CD4-positive, alpha-beta T cell treated with Interleukin-15 for 1 hour (primary cell): Measurements from ENCODE around the gene SRSF1.
"Not testable (repeated sequence)": the region's sequence is repeated elsewhere in the genome, so short reads cannot be mapped to it uniquely, and the experiment has no call there.

Source experiments
- DNase-seq: peaks from one replicate; pipeline ENCODE4 v3.0.0-alpha.2; 2020

SRSF1 gene

DNA sequence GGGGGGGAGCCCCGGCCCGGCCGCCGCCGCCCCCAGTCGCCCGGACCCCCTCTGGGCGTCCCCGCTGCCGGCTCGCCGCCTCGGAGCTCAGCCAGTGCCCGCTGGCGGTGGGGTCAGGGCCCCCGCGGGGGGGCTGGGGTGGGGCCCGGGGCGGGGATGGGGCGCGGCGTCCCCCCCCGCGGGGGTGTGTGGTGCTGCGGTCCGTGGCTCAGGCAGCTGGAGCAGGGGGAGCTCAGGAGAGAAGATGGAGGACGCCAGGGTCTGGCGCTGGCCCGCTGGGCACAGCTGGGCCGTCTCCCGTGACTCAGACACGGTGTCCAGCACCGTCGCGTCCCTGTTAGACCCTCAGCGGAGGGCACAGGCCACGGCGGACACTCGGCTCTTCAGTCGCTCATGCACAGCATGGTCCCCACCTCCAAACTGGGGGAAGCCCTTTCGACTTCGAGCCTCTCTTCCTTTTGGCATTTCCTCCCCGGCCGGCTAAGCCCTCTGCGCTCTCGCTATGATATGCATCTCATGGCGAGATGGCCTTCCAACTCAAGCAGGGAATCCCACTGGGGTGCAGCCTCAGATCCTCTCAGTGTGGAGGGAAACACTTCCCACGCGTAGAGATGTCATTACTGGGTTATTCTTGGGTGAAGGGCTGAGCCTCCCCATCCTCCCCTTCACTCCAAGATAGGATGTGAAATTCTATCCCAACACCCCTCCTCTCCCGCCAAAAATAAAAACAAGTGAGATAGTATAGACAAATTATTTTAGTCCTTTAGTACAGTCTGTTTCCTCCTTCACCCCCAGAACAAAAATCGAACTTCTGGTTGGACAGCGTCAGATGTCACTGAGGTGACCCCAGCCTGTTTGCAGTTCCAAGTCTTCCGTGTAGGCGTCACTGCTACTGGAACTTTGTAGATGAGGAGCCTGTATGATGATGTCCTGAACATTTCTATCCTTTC lies 18.5 kb downstream of the SRSF1 start:
- DNase-seq: peak; percentile 70

DNA sequence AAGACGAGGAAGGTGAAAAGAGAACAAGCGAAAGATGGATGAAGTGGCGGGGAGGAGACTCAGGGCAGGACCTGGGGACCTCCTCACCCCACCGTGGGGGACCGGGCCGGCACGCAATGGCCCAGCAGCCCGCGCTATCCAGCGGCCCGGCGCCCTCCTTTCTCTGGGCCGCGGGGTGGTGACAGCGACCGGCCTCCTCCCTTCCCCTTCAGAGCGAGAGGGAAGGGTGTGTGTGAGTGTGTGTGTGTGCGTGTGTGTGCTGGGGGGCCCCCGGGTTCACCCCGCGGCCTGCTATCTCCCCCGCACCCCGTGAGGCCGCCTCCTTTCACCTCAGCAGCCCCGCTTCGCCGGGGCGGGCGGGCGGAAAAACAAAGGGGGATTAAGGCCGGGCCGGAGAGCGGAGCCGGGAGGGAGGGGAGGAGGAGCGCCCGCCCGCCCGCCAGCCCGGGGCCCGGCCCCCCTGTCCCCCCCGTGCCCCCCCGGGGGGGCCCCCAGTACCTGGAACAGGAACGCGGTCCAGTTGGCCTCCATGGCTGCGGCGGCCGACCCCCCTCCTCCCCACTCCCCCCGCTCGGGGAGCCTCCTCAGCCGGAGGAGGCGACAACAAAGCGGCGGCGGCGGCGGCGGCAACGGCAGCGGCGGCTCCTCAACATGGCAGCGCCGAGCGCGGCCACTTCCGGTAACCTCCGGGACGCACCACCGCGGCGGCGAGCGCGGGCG lies 19.3 kb downstream of the SRSF1 start, which contains the start of gene VEZF1:
TSS of gene VEZF1 (minus strand) at position 674 of the 720 bp plus-strand sequence. CDS start at position 531, 143 bp downstream.
- DNase-seq: peak; percentile 78

DNA sequence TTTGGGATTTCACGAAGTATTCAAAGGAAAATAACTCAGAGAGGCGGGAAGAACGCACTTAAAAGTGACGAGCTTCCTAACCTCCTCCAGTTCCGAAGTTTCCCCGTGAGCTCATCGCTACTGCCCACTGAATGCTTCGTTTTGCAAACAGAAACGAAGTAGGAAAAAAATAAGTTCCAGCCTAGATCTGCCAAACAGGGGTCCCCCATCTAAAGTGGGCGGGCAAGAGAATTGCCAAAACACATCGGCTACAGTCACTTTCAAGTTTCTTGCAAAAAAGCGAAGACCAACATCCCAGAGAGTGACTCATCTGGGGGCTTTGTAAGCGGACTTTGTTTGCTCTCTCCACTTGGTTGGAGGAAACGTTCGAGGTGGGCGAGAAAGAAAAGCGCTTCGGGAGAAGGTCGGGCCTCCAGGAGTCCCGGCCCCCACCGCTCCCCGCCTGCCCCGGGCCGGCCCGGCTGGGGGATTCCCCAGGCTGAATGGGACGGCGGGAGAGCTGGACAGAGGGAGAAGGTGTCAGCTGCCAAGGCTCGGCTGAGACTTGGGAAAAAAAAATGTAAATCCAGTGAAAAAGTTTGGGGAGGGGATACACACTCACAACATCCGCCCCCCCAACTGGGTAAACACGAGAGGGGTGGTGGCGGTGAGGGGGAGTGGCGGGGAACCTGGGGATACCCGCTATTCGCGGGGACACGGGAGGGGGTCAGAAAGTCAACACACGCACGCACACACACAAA lies 20.0 kb downstream of the SRSF1 start:
- DNase-seq: peak; percentile 41

DNA sequence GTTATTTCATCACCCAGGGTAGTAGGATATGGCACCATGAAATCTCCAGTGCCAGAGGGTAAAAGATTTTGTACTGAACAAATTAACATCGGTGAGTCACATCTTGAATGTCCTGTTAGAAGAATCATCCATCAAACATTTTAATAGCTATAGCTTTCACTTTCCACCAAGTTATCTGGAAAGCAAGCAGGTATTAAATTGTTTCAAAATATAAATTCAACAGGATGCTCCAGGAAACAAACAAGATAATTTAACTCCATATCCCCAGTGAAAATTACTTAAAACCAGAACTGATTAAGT lies 21.4 kb downstream of the SRSF1 start:
- DNase-seq: no peak

DNA sequence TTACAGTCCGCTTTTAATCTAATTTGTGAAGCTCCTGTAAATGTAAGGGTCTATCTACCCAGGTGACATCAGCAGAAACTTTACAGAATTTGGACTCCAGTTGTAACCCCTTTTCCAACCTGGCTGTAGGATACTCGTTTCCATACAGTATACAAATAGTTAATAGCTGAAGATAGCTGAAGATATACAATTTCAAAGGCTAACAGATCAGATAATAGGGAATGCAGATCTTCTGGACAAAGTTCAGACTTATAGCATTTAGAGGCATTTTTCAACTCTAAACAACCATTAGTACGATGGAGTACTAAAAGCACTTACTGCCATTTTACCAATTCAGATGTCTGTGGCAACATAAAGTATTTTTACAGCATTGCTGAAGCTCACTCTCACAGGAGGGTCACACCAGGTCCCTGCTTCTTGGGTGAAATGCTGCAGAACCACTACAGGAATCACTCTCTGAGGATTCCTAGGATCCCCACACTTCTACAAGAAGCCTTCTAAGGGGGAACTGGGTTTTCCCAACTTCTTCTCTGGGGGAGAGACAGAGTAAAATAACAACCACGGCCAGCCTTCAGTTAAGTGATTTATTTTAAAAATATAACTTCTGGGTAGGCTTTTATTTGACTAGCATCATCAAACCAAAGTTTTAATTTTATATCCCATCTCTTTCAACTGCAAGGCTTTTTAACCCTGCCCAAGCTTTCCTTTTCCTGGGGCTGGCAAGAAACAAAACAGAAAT lies 21.9 kb downstream of the SRSF1 start:
- no peak for DNase-seq

DNA sequence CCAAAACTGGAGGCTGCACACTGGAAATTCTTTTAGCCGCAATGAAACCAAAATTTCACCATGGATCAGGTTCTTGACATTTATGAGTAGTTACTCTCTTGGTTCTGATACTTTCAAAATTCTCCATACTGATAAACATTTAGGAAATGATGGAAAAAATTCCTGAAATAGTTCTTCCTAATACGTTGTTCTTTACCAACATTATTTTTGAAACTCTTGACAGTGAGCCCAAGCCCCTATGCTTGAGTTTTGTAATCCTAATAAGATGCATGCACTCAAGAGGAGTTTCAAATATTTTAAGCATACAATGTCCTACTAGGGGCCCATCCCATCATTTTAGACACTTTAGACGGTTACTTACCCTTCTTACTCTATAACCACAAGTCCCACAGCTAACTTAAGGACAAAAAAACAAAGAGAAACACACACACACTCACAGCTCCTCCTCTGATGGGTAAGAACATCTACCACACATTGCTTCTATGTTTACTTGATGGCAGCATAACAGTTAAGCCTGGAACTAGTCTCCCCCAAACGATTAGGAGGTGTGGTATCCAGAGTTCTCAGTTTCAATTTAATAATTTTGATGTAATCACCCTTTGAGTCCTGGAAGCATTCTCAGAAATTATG lies 22.7 kb downstream of the SRSF1 start:
- DNase-seq: no peak

DNA sequence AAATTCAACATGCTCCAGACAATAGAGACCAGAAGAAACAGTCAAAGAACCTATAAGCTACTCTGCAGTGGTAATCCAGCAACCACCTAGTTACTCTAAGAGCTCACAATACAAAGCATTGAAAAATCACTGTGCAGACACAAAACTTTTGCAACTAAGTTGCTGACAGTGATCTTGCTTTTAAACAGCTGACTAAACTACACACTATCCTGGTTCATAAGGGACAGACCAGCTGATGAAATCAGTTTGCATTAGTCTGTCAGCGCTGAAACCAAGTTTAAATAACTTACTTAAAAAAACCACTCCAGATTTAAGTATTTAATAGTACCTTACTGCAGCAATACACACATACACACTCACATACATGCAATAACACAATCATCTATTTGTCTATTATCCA lies 23.6 kb downstream of the SRSF1 start:
- DNase-seq: no peak

DNA sequence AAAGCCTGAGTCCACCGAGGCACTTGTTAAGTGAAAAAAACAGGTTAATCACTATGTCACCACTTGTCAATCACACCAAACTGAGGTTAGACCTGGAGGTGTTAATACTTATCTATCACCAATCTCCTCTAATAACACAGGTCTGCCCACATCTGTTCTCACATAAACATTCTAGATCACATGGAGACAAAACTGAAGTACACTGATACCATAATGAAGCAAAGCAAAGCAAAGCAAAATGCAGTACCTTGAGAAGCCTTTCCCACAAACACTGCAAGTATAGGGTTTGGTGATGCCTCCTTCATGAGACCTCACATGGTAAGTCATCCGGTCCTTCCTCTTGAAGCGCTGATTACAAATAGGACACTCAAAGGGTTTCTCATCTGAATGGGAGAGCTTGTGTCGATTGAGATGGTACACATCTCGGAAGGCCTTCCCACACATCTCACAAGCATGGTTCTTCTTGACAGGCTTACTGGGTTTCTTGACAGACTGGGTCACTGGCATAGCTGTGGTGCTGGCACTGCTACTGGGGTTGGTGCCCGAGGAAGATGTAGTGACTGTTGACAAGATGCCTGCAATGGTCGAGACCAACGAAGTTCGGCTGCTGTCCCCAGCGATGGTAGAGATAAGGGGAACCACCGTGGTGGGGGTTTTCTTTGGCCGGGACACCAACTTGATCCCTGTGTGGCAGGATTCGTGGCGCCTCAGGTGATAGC lies 24.4 kb downstream of the SRSF1 start:
- DNase-seq: no peak

DNA sequence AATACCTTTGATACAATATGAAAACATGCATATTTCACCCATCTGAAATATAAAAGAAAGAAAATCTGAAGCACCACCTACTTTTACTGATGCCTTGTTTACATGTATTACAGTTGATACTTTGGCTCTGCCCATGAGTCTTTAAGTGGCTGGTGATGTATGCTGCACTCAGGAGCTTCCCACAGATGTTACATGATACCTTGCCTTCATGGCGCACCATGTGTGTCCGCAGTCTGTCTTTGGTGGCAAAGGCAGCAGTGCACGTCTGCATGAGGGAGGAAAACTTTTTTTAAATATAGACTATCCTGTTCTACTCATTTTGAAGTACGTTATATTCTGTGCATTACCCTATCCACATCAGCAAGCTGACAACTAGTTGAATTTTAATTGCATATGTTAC lies 26.5 kb downstream of the SRSF1 start:
- DNase-seq: no peak

DNA sequence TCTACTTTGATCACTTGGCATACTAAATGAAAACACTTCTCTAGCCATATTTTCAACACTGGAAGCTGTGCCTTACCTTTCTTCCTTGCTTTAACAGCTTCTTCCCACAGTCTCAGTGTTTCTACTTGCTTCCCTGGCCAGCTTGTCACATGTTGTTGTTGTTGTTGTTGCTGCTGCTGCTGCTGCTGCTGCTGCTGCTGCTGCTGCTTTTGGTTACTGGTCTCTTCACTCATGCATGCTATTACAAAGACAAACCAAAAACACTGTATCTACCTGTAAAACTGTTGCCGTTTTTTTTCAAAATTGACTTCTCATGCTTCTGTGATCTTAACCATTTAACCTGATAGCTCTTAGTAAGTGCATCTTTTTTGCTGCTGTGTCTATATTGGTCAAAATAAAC lies 28.0 kb downstream of the SRSF1 start:
- DNase-seq: no peak

DNA sequence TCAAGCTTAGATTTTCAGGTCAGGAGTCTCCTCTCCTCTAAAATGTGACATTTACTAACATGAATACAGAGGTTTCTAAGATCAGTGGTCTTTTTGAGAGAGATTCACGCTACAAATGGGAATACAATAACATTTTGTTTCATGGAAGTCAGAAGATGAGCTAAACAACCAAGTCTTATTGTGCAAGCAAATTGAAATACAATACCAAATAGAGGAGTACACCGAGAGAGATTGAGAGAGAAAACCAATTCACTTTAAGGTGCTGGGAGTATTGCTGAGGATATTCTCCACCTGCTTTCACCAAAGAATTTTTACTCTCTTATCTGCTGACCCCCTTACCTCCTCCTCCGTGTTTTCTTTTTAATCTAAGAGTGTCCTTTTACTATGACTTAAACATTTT lies 30.5 kb downstream of the SRSF1 start:
- no peak for DNase-seq

DNA sequence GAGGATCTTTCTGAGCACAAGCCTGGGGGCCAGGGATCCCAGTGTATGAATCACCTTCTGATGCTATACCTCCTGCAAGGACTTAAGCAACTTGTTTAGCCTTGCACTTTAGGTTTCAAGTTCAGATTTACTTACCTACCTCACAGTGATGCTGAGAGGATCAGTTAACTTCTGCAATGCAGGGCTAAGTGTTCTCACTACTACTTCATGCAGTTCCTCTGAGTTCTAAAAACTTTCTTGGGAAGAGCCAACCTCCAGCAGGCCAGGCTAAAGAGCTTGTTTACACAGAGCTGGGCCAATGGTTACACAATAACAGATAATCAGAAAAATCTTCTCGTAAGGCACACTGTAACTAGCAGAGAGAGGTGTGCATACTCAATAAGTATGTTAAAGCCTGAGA lies 32.0 kb downstream of the SRSF1 start:
- no peak for DNase-seq

DNA sequence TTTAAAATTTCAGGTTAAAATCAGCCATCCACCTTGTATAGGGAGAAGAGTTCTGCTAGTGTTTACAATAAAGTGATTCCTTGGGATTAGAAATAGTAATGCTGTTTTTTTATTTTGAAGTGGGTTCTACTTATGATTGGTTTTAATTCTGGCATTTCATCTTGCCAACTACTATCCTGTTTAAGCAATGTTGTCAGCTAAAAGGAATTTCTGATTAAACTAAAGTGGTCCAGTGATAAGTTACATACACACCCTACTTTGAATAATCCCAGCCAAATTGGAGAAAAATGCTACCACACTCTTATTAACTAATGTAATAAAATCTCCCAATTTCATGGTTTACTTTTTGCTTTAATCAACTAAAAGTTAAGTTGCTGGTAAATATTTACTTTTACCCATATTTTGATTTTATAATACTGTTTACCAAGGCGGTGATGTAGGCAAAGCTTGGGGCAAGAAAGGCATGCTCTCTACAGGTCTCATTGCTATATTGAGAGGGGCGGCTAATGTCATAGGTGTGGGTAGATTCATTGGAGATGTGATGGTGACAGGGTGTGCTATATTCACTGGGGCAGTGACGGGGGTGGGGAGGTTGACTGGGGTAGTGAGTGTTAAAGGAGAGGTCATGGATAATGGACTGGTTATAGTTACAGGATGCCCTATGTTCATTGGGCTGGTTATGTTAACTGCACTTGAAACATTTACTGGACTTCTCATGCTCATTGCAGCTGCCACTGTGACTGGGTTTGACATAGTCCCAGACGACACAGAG lies 32.8 kb downstream of the SRSF1 start:
- not testable (repeated sequence) for DNase-seq

DNA sequence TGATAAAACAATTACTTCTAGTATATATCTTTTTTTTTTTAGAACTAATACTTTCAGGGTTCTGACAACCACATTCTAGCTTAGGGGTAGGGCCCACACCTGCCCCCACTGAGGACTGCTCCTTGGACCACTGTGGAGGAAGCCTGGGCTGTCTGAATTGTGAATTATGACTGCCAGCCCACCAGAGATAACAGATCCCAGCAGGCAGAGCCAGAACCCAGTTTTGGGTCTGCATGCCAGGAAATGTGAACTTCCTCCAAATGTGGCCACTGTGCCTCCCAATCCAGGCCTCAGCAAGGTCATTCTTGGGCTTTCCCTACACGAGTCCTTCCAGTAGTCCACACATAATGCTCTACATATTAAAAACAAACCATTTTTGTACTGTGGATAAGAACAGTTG lies 34.9 kb downstream of the SRSF1 start:
- DNase-seq: no peak

DNA sequence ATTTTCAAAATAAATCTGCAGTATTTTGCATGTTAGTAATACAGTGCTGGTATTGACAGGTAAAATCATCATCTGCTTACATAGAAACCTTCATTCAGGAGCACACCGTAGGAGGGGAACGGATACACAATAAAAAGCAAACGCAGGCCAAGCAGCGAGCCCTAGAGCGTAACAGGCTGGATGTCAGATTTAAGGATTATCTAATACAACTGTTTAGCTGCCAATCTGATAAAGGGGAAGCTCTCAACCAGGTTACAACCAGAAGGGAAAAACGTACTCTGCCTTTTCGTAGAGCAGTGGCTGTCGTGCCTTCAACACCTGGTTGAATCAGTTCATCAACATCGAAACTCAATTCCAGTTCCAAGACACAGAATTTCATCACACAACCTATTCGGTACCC lies 35.5 kb downstream of the SRSF1 start:
- DNase-seq: no peak

DNA sequence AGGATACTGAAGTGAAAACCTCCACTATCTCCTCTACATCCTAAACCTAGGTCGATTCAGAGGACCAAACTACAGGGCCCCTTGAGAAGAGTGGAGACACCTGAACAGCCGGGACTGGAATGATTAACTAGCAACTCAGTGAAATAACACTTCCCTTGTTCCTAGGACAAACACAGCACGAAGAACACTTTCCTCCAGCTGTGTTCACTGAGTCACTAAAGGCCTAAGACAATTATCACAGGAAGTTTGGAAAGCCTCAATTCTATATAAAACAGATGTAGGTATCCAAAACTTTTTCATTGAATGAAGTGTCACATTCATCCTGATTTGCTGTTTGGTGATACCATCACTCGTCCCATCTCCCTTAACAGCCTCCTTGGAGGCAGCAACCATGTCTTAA lies 36.3 kb downstream of the SRSF1 start:
- DNase-seq: no peak

DNA sequence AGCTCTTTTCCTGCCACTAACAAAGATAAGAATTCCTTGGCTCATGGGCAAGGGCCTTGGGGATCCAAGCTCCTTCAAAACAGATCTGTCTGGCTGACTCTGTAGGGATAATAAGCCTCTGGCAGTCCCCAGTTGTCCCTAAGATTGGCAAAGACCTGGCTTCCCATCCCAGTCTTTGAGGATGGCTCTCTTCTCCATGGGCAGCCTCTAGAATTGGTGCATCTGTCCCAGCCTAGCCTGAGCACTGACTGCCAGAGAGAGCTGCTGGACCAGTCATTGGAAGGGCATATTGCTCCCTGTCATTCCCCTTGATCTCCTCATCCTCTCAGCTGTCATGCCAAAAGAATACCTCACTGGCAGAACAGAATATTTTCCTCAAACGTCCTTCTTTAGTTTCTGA lies 38.6 kb downstream of the SRSF1 start:
- DNase-seq: no peak

DNA sequence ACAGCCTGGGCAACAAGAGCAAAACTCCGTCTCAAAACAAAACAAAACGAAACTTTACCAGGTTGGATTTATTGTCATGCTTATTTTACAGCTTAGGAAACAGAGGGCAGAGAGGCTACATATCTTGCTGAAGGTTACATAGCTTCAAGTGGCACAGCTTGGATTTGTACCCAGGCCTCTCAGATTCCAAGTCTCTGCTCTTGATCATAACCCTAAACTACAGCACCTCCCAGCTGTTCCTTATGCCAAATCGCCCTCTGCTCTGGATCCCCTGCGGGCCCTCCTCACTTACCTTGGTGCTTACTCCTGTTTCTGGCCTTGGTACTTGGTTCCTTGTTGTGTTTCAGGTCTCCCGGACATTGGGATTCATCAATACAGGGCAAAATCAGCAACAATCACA lies 40.2 kb downstream of the SRSF1 start:
- no peak for DNase-seq

DNA sequence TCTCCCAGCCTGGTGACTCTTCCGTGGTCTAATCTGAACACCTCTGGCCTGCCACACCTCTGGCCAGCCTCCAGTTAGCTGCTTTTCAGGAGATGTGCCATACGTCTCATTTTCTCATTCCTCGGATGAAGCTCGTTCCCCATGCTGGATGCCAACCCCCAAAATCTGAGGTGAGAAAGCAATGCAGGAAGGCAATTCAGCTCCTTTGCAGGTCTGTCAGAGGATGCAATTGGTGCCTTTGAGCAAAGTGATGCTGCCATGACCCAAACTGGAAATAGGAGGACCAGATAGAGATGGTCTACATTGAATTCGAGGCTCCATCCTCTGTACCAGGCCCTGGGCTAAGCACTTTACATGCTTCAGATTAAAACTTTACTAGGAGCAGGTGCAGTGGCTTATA lies 40.8 kb downstream of the SRSF1 start:
- DNase-seq: no peak

DNA sequence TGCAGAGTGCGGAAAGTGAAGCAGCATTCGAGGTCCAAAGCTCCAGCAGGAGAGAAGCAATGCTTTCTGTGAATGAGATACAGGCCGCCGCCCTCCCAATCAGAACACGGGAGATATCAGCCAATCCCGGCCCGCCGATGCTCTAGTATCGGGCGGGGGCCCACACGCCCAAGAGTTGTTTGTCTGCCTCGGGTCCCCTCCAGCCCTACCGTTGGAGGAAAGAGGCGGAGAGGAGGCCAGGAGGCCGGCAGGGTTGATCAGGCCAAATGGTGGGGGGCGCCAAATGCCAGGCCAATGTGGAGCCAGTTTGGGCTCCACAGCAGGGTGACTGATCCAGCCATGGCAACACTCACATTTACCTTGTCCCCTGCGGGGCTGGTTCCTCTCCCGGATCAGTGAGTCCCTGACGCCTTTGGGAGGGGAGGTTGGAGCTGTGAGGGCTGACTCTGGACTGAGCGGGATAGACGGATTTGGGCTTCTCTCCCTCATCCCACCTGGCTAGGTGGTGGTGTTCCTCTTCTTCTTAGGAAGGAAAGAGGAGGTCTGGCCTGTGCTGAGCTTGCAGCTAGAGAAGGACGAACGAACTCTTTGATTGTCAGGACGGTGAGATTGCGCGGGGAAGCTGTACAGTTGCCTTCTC lies 41.4 kb downstream of the SRSF1 start:
- no peak for DNase-seq

DNA sequence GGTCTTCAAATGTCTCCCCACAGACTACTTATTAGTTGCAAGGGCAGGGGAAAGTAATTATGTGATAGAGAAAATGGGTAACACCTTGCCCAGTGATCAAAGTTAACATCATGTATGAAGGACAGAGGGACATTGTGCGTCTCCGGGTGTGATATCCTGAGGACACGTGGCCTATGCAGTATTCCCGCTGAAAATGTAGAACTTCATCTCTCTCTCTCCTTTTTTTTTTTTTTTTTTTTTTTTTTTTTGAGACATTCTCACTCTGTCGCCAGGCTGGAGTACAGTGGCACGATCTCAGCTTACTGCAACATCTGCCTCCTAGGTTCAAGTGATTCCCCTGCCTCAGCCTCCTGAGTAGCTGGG lies 43.9 kb downstream of the SRSF1 start:
- DNase-seq: no peak
